Suprapubic skin (tissue), 4 donors: ENCODE measurements around the gene AHRR. TPM values are rescaled to one million over a fixed set of nuclear protein-coding genes. Genes with fewer than 3 reads are reported as not detected.

ENCODE experiments used
- DNase-seq, 2 donors: peaks; one replicate each; pipeline ENCODE4 v3.0.0-alpha.2; 2019; ENCODE audit warnings: low spot score in 2 of 2
- H3K27ac ChIP-seq: fragments of 200-600 bp; sonication (generic); one replicate; pipeline ENCODE4 v1.5.1; 2019
- H3K27me3 ChIP-seq: fragments of 200-600 bp; sonication (generic); one replicate; pipeline ENCODE4 v1.5.1; 2019
- H3K36me3 ChIP-seq: fragments of 200-600 bp; sonication (generic); one replicate; pipeline ENCODE4 v1.5.1; 2019
- H3K4me1 ChIP-seq: fragments of 200-600 bp; sonication (generic); one replicate; pipeline ENCODE4 v1.5.1; 2019
- H3K4me3 ChIP-seq: fragments of 200-600 bp; sonication (generic); one replicate; pipeline ENCODE4 v1.5.1; 2019; ENCODE audit warnings: mild to moderate bottlenecking
- H3K9me3 ChIP-seq: fragments of 200-600 bp; sonication (generic); one replicate; pipeline ENCODE4 v1.5.1; 2019
- CTCF ChIP-seq, 2 donors: fragments of 200-600 bp in 1 of 2; fragments of 450-650 bp in 1 of 2; sonication (generic) in 1 of 2; IDR thresholded peaks; one replicate each; pipeline ENCODE4 v1.5.1; 2016 to 2019; ENCODE audit warnings: antibody characterized with exemption in 2 of 2, mild to moderate bottlenecking in 1 of 2, moderate library complexity in 1 of 2
- EP300 ChIP-seq: sonication (generic); formaldehyde crosslinking; IDR thresholded peaks from one replicate; pipeline ENCODE4 v1.6.1; 2017; ENCODE audit warnings: antibody characterized with exemption
- POLR2A ChIP-seq, 2 donors: fragments of 450-650 bp; IDR thresholded peaks; one replicate each; pipeline ENCODE4 v1.6.1; 2017; ENCODE audit warnings: antibody characterized with exemption in 2 of 2, mild to moderate bottlenecking in 2 of 2, moderate library complexity in 2 of 2
- POLR2AphosphoS5 ChIP-seq, 3 donors: sonication (generic); formaldehyde crosslinking; IDR thresholded peaks; one replicate each; pipeline ENCODE4 v1.6.1; 2017; ENCODE audit warnings: antibody characterized with exemption in 3 of 3
- WGBS: methylation state at CpG from one replicate; pipeline ENCODE4 v1.1.5; 2018; 5-methylcytosine and 5-hydroxymethylcytosine counted together
- total RNA-seq, 4 donors: library from RNA; depleted of rRNA; stranded (reverse); fragments of >200 nt; gene quantifications; one replicate each; pipeline ENCODE4 v1.1.0, GENCODE V29; 2016

Gene AHRR
- total RNA-seq, 4 donors from 2014 or later, result 3.0 to 10.7 (median 4.2) TPM

DNA sequence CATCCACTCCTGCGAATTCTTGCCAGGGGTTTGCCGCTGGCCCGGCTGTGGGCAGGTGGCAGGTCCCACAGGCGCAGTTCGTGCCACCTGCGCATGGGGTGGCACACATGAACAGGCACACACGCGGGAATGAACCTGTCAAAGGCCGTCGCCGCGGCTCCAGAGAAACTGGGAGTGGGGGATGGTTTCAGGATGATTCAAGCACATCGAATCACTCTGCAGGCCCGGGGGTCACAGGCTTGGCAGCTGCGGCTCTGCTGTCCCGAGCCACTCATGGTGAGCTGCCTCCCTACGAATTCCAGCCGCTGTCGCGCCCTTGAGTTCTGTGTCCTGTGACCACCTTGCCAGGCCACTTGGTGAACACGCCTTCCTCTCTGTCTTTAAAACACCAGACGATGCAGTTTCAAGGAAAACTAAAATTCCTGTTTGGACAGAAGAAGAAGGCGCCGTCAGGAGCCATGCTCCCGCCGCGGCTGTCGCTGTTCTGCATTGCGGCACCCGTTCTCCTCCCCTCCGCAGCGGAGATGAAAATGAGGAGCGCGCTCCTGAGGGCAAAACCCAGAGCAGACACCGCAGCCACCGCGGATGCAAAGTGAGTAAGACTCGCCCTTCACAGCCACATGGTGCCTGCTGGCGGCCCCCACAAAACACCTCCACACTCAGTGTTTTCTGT lies 106.0 kb downstream of the AHRR start:
- H3K4me3 ChIP-seq, result no peak overlapping the region
- 93% methylated on average over 37 of the region's 39 CpGs for WGBS
- no peaks in the 10 kb centered on the region for H3K27me3 ChIP-seq
- no peak overlapping the region for H3K27ac ChIP-seq
- no peak for TF ChIP-seq CTCF (IDR thresholded peaks at IDR 0.05)
- TF ChIP-seq POLR2AphosphoS5 (IDR thresholded peaks at IDR 0.05), result no peak
- TF ChIP-seq EP300, result no peak
- no peak for TF ChIP-seq POLR2A (IDR thresholded peaks at IDR 0.05)
- H3K9me3 ChIP-seq, result no peaks in the 10 kb centered on the region
- no peak for DNase-seq
- H3K36me3 ChIP-seq, result no peaks in the 10 kb centered on the region
- peaks cover 18% of the 10 kb centered on the region for H3K4me1 ChIP-seq

- H3K9me3 ChIP-seq, result no peaks in the 10 kb centered on the region
- whole genome bisulfite sequencing, result 86% methylated on average over 10 of the region's 11 CpGs
Observed at GRCh38 chr5:428219-428618, 106.7 kb downstream of the AHRR start.

GRCh38 chr5:428754-429452 lies 107.4 kb downstream of the AHRR start:
- H3K27ac ChIP-seq, result no peak overlapping the region
- H3K27me3 ChIP-seq, result peaks cover 5% of the 10 kb centered on the region
- H3K9me3 ChIP-seq, result no peaks in the 10 kb centered on the region
- WGBS, result 86% methylated on average over 15 of the region's 22 CpGs
- TF ChIP-seq POLR2AphosphoS5 (IDR thresholded peaks at IDR 0.05) (no peak), CTCF (IDR thresholded peaks at IDR 0.05) (no peak), EP300 (no peak), POLR2A (IDR thresholded peaks at IDR 0.05) (no peak)
- H3K36me3 ChIP-seq, result no peaks in the 10 kb centered on the region
- H3K4me1 ChIP-seq, result peaks cover 18% of the 10 kb centered on the region
- no peak overlapping the region for H3K4me3 ChIP-seq
- no peak for DNase-seq

More at GRCh38 chr5:428219-428618, 106.7 kb downstream of the AHRR start:
- TF ChIP-seq CTCF (IDR thresholded peaks at IDR 0.05) (no peak), POLR2AphosphoS5 (IDR thresholded peaks at IDR 0.05) (no peak), EP300 (no peak), POLR2A (IDR thresholded peaks at IDR 0.05) (no peak)
- Histone ChIP-seq H3K4me1 (peaks cover 18% of the 10 kb centered on the region), H3K27me3 (peaks cover 2% of the 10 kb centered on the region), H3K4me3 (no peak overlapping the region), H3K36me3 (no peaks in the 10 kb centered on the region), H3K27ac (no peak overlapping the region)
- DNase-seq, result no peak

DNA sequence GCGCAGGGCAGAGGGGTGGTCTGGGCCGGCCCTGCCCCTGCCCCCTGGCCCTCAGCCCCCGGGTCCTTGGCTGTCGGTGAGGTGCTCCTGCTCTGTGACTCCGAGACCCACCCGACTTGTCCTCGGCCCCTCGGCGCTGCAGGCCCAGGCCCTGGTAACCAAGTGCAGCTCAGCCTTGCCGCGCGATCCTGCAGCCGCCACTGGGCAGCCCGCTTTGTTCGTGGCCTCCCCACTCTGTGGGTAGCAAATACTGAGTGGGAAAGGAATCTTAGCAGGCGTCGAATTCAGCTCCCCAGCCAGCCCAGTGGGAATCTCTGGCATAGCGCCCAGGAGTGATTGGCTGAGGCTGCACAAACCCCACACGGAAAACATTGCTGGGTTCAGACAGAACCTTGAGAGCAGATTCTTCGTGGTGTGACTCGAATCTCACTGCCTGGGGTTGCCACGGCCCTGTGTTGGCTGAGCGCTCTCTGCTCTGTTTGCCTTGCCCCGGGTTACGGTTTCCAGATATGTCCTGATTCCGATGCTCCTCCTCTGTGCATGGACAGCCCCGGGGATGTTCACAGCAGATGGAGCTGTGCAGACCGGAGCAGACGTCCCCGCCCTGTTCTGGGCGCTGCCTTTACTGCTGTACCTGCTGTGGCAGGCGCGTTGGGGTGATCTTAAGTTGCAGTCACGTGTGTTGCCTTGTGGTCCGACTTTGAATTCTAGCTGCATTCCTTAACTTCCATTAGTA lies 108.1 kb downstream of the AHRR start:
- Histone ChIP-seq H3K27ac (no peak overlapping the region), H3K27me3 (peaks cover 5% of the 10 kb centered on the region), H3K4me1 (peaks cover 18% of the 10 kb centered on the region), H3K4me3 (no peak overlapping the region), H3K36me3 (no peaks in the 10 kb centered on the region), H3K9me3 (no peaks in the 10 kb centered on the region)
- TF ChIP-seq EP300 (no peak), POLR2AphosphoS5 (IDR thresholded peaks at IDR 0.05) (no peak), POLR2A (IDR thresholded peaks at IDR 0.05) (no peak), CTCF (IDR thresholded peaks at IDR 0.05) (no peak)
- DNase-seq, result no peak
- WGBS, result 47% methylated on average over 21 of the region's 35 CpGs
